Duodenal mucosa (tissue), 2 donors: Measurements from ENCODE around the gene LRMDA.

ENCODE experiments used
- H3K27ac ChIP-seq: one replicate; pipeline ENCODE4 v1.7.0; 2013; ENCODE audit warnings: low read depth, low read length
- H3K27me3 ChIP-seq, 2 donors: one replicate each; pipeline ENCODE4 v1.7.0; 2013; ENCODE audit warnings: low read length in 2 of 2, control low read depth in 1 of 2; ENCODE audit not compliant: insufficient read depth in 2 of 2, control insufficient read depth in 1 of 2
- H3K36me3 ChIP-seq, 2 donors: one replicate each; pipeline ENCODE4 v1.7.0; 2013; ENCODE audit warnings: low read length in 2 of 2, control low read depth in 1 of 2; ENCODE audit not compliant: insufficient read depth in 2 of 2, control insufficient read depth in 1 of 2
- H3K4me1 ChIP-seq, 2 donors: one replicate each; pipeline ENCODE4 v1.7.0; 2013; ENCODE audit warnings: low read length in 2 of 2, control low read depth in 1 of 2; ENCODE audit not compliant: insufficient read depth in 2 of 2, control insufficient read depth in 1 of 2
- H3K4me3 ChIP-seq, 2 donors: one replicate each; pipeline ENCODE4 v1.7.0; 2013; ENCODE audit warnings: low read length in 2 of 2, low read depth in 1 of 2
- H3K9ac ChIP-seq, 2 donors: one replicate each; pipeline ENCODE4 v1.7.0; 2013; ENCODE audit warnings: low read length in 2 of 2, low read depth in 1 of 2
- H3K9me3 ChIP-seq, 2 donors: one replicate each; pipeline ENCODE4 v1.7.0; 2013; ENCODE audit warnings: low read length in 2 of 2, control low read depth in 1 of 2; ENCODE audit not compliant: control insufficient read depth in 1 of 2

The LRMDA gene

DNA sequence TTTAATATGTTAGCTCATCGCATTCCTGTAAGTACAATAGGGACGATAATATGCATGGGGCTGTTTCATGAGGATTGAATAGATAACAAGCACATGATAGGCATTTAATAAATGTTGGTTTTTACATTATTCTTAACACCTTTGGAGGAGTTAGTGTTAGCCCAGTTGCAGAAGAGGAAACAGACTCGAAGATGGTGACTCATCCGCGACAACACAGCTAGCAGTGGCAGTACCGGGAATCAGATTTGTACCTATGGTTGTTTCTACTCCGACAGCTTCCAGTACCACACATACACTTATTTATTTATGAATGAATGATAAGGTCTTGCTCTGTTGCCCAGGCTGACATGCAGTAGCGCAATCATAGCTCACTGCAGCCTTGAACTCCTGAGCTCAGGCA lies 2.9 kb downstream of the LRMDA start:
- Histone ChIP-seq H3K27ac (no peak overlapping the region), H3K9ac (no peak overlapping the region), H3K9me3 (no peaks in the 10 kb centered on the region), H3K4me1 (peaks cover 13 to 24% of the 10 kb centered on the region in 2 donors), H3K4me3 (no peak overlapping the region), H3K27me3 (no peaks in the 10 kb centered on the region), H3K36me3 (no peaks in the 10 kb centered on the region)

DNA sequence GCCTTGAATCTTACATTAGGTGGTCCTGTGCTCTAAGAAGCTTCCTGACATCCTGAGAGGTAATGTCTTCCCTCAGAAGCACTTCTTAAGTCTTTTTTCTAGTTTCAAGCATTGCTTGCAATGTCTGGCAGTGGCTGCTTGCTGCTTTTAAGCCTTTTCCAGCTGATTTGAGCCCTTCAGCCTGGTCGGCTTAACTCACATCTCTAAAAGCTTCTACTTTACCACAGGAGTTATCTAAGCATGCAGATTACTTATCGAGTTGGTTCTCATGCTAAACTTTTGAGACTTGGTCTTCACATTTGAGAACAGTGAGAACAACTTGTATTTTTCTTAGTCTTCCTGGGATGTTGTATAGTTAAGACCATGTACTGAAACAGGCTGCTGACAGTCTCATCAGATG lies 3.9 kb downstream of the LRMDA start:
- no peak overlapping the region for H3K4me3 ChIP-seq
- H3K27me3 ChIP-seq: no peaks in the 10 kb centered on the region
- peaks cover 4 to 15% of the 10 kb centered on the region in 2 donors for H3K4me1 ChIP-seq
- H3K9me3 ChIP-seq: no peaks in the 10 kb centered on the region
- H3K27ac ChIP-seq: no peak overlapping the region
- no peaks in the 10 kb centered on the region for H3K36me3 ChIP-seq
- H3K9ac ChIP-seq: no peak overlapping the region

DNA sequence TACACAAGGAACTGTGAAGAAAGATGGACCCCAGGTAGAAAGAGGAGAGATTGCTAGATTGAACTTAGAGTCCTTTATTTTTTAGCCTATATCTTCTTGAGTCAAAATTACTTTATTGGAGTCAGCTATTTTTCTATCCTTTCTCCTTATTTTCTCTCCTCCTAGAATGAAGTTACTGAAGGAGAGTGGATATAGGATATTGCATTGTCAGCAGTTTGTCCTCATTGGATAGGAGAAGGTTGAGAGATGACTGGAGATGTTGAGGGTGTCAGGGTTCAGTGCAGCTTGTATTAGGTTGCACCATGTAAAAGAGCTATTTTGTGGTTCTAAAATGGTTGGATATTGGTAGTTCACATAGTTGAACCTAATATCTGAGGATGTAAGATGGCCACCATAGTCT lies 5.5 kb downstream of the LRMDA start:
- Histone ChIP-seq H3K27me3 (no peaks in the 10 kb centered on the region), H3K36me3 (no peaks in the 10 kb centered on the region), H3K9ac (no peak overlapping the region), H3K4me3 (no peak overlapping the region), H3K4me1 (peaks cover 3 to 5% of the 10 kb centered on the region in 2 donors), H3K27ac (no peak overlapping the region), H3K9me3 (no peaks in the 10 kb centered on the region)

DNA sequence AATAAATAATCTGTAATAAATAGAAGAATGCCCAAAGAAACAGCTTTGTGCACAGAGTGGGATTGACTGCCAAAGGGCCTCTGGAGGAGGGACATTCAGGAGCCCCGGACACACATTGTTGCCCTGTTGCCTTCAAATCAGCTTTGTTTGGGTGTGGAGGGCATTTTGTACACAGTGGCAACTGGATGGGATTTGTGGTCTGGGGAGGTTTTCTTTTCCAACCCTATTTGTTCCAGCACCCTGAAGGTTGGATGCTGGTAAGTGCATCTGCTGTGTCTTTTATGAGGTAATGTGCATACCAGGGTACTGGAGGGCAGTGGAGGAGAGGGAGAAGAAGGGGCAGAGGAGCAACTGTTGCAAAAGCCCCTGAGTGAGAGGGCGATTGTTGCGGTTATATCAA lies 6.3 kb downstream of the LRMDA start:
- Histone ChIP-seq H3K4me3 (no peak overlapping the region), H3K9ac (no peak overlapping the region), H3K27me3 (no peaks in the 10 kb centered on the region), H3K36me3 (no peaks in the 10 kb centered on the region), H3K4me1 (peaks cover 0 to 5% of the 10 kb centered on the region in 2 donors), H3K9me3 (no peaks in the 10 kb centered on the region), H3K27ac (no peak overlapping the region)

DNA sequence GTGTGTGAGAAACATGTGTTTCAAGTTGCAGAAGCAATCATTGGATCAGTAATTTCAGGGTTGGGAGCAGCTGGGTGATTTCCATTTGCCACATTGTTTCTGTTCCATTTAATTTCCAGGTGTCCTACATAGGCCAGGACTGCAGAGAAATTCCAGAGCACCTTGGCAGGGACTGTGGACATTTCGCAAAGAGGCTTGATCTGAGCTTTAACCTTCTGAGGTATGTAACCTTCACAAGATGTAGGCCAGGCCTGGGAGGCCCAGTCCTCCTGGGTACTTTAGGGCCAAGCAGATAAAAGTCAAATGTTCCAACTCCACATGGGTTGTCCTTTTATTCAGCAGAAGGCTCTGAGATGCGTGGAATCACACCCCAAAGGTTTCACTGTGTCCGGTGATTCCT lies 6.9 kb downstream of the LRMDA start:
- no peak overlapping the region for H3K27ac ChIP-seq
- no peak overlapping the region for H3K9ac ChIP-seq
- no peaks in the 10 kb centered on the region for H3K36me3 ChIP-seq
- H3K4me1 ChIP-seq: peaks cover 0 to 5% of the 10 kb centered on the region in 2 donors
- no peak overlapping the region for H3K4me3 ChIP-seq
- H3K27me3 ChIP-seq: no peaks in the 10 kb centered on the region
- H3K9me3 ChIP-seq: no peaks in the 10 kb centered on the region

DNA sequence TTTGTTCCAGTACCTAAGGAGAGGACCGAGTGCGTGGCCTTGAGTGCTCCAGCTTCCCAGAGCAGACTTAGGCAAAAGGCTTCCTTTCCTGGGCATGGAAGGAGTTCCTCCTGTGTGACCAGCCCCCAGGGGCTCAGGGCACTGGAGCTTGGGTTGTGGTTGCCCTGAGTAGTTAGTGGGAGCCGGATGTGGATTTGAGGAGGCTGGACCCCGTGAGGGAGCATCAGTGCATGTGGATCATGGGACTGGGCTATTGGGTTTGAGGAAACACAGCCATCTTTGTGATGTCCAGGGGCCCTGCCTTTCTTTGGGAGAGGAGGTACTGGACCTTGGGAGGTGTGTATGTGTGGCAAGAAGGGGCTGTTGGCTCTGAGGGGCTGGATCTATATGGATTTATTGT lies 8.4 kb downstream of the LRMDA start:
- Histone ChIP-seq H3K27ac (no peak overlapping the region), H3K27me3 (no peaks in the 10 kb centered on the region), H3K36me3 (no peaks in the 10 kb centered on the region), H3K4me1 (peaks cover 0 to 5% of the 10 kb centered on the region in 2 donors), H3K9ac (no peak overlapping the region), H3K4me3 (no peak overlapping the region), H3K9me3 (peaks cover 0 to 4% of the 10 kb centered on the region in 2 donors)

DNA sequence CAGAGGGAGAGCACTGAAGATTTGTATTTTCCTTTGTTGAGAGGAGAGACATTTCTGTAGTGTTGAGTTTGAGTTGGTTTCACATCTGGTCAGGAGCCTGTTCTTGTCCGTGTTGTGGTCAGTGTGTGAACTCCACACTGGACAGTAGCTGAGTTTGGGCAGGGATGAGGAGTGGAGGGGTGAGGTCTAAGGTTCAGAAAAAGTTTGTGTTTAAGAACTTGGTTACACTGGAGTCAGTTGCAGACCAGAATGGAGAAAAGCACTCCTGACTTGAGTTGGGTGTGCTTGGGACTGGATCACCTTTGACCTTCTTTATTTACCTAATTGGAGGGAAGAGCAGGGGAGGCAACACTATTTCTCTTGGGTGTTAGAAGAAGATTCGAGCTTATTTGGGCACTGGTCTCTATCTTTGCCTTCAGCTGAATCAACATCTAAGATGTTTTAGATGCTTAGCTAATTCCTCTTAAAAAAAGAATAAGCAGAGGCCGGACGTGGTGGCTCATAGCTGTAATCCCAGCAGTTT lies 8.9 kb downstream of the LRMDA start:
- Histone ChIP-seq H3K4me3 (no peak overlapping the region), H3K36me3 (no peaks in the 10 kb centered on the region), H3K9ac (no peak overlapping the region), H3K27me3 (no peaks in the 10 kb centered on the region), H3K9me3 (peaks cover 0 to 4% of the 10 kb centered on the region in 2 donors), H3K4me1 (peaks cover 0 to 5% of the 10 kb centered on the region in 2 donors), H3K27ac (no peak overlapping the region)

DNA sequence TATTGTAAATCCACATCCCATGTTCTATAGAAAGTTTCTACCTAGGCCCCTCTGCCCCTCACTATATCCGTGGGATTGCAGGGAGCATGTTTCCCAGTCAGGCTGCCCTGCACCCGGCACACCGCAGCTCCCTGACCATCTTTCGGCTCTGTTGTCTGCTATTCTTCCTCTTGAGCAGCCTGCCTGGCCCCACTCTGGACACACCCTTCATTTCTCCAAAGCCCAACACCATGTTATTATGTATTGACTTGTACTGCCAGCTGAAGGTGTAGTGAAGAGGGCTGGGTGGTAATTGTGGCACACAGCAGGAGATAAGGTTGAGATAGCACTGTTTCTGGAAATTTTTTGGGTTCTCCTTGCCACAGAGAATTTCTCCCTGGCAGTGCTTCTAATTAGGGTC lies 9.8 kb downstream of the LRMDA start:
- H3K36me3 ChIP-seq: no peaks in the 10 kb centered on the region
- H3K27me3 ChIP-seq: no peaks in the 10 kb centered on the region
- no peak overlapping the region for H3K9ac ChIP-seq
- peaks cover 0 to 5% of the 10 kb centered on the region in 2 donors for H3K4me1 ChIP-seq
- H3K9me3 ChIP-seq: peaks cover 0 to 4% of the 10 kb centered on the region in 2 donors
- no peak overlapping the region for H3K4me3 ChIP-seq
- no peak overlapping the region for H3K27ac ChIP-seq

DNA sequence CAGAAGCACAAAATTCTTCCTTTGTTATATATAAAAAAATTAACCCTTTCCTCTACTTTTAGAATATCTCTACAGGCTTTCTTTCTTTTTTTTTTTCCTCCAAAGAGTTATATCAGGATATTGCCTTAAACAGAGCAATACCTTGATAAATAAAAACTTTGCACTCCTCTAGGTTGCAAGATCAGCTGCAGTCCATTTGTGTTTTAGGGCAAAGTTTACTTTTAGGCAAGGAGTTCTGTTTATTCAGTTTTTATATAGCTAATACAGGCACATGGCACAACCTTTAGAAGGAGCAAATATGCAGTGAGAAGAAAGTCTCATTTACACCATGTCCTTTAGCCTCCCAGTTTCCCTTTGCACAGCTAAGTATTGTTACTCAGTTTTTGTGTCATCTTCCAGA lies 10.3 kb downstream of the LRMDA start:
- H3K4me1 ChIP-seq: peaks cover 0 to 5% of the 10 kb centered on the region in 2 donors
- H3K27ac ChIP-seq: no peak overlapping the region
- no peaks in the 10 kb centered on the region for H3K27me3 ChIP-seq
- H3K9me3 ChIP-seq: peaks cover 0 to 4% of the 10 kb centered on the region in 2 donors
- H3K9ac ChIP-seq: no peak overlapping the region
- H3K36me3 ChIP-seq: no peaks in the 10 kb centered on the region
- H3K4me3 ChIP-seq: no peak overlapping the region

DNA sequence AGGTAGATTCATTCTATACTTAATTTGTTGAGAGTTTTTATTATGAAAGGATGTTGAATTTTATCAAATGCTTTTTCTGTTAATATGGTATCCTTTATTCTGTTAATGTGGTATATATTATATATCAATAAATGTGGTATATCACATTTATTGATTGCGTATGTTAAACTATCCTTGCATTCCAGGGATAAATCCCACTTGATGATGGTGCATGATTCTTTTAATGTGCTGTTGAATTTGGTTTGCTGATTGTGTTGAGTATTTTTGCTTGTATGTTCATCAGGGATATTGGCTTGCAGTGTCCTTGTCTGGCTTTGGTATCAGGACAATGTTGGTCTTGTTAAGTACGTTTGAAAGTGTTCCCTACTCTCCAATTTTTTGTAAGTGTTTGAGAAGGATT lies 11.9 kb downstream of the LRMDA start:
- Histone ChIP-seq H3K4me1 (peaks cover 0 to 5% of the 10 kb centered on the region in 2 donors), H3K9me3 (peaks cover 0 to 4% of the 10 kb centered on the region in 2 donors), H3K36me3 (no peaks in the 10 kb centered on the region), H3K27ac (no peak overlapping the region), H3K27me3 (no peaks in the 10 kb centered on the region), H3K4me3 (no peak overlapping the region), H3K9ac (no peak overlapping the region)
